K562 (cell line): ENCODE measurements around the gene APLP1. TPM values are rescaled to one million over a fixed set of nuclear protein-coding genes. Genes with fewer than 3 reads are reported as not detected.

Experiments
- CAMTA2 ChIP-seq: fragments of 250-450 bp; sonication (Bioruptor Pico); conservative IDR thresholded peaks from 2 replicates; pipeline ENCODE4 v1.5.1; 2022
- ESRRA ChIP-seq: fragments of 450-650 bp; IDR thresholded peaks from 2 replicates; pipeline ENCODE4 v1.6.1; 2014; ENCODE audit warnings: low read depth, mild to moderate bottlenecking, moderate library complexity, borderline replicate concordance
- FUS ChIP-seq: fragments of 200-400 bp; formaldehyde crosslinking; optimal IDR thresholded peaks from 2 replicates; pipeline ENCODE3; 2017; ENCODE audit warnings: low read depth, low read length
- HMG20A ChIP-seq: fragments of 450-650 bp; formaldehyde crosslinking; conservative IDR thresholded peaks from 2 replicates; pipeline ENCODE4 v1.4.0; 2020; ENCODE audit warnings: mild to moderate bottlenecking, mixed read lengths
- HNRNPLL ChIP-seq: fragments of 200-400 bp; formaldehyde crosslinking; IDR thresholded peaks from 2 replicates; pipeline ENCODE4 v1.6.1; 2017; ENCODE audit warnings: low read length, low read depth, mild to moderate bottlenecking; ENCODE audit not compliant: poor library complexity, severe bottlenecking
- ILF3 ChIP-seq: fragments of 450-650 bp; IDR thresholded peaks from 2 replicates; pipeline ENCODE4 v1.6.1; 2018; ENCODE audit warnings: antibody characterized with exemption, mild to moderate bottlenecking, moderate library complexity, borderline replicate concordance
- MAFK ChIP-seq: IDR thresholded peaks from 2 replicates; pipeline ENCODE4 v1.6.1; 2011; ENCODE audit warnings: low read length, improper control_type of control experiment
- MTA3 ChIP-seq: fragments of 450-650 bp; formaldehyde crosslinking; IDR thresholded peaks from 2 replicates; pipeline ENCODE4 v1.6.1; 2017; ENCODE audit warnings: mild to moderate bottlenecking, borderline replicate concordance
- NFE2 ChIP-seq: IDR thresholded peaks from 2 replicates; pipeline ENCODE4 v1.6.1; 2014; ENCODE audit warnings: antibody characterized with exemption, low read depth
- SMARCE1 ChIP-seq: fragments of 450-650 bp; IDR thresholded peaks from 2 replicates; pipeline ENCODE4 v1.7.1; 2016; ENCODE audit warnings: mild to moderate bottlenecking
- SP2 ChIP-seq: IDR thresholded peaks from 2 replicates; pipeline ENCODE4 v1.6.1; 2011; ENCODE audit warnings: mild to moderate bottlenecking, low read depth, low read length, moderate library complexity; ENCODE audit not compliant: poor library complexity, severe bottlenecking; ENCODE audit errors: extremely low read depth
- ZNF184 ChIP-seq: sonication (generic); formaldehyde crosslinking; IDR thresholded peaks from 2 replicates; pipeline ENCODE4 v1.5.0; 2020; ENCODE audit warnings: missing genetic modification reagents
- ZNF395 ChIP-seq: fragments of 200-800 bp; sonication (Bioruptor generic); IDR thresholded peaks from 2 replicates; pipeline ENCODE4 v1.6.1; 2017; ENCODE audit warnings: missing genetic modification characterization, missing compliant biosample characterization
- ZNF830 ChIP-seq: fragments of 250-450 bp; sonication (Bioruptor Pico); IDR thresholded peaks from 2 replicates; pipeline ENCODE4 v1.5.0; 2021; ENCODE audit warnings: mild to moderate bottlenecking
- polyA plus RNA-seq, 8 experiments: library from polyadenylated mRNA; depleted of rRNA in 4 of 8; stranded (reverse) in 5 of 8; unstranded in 3 of 8; fragments of >200 nt; fragmentation: Nextera tagmentation in 2 of 8; fragmentation: Illumina TruSeq in 1 of 8; extraction: Ambion mirVana in 2 of 8; extraction: Trizol in 1 of 8; gene quantifications; 2 replicates each; pipeline versions ENCODE4 v1.2.1 to v1.2.3, GENCODE V29; 2011 to 2014; ENCODE audit warnings: inconsistent platforms in 1 of 8, missing spikeins in 1 of 8
- total RNA-seq, 7 experiments: library from RNA; depleted of rRNA in 6 of 7; stranded (reverse); fragments of >200 nt in 6 of 7; fragmentation: Illumina TruSeq in 2 of 7; extraction: Trizol in 2 of 7; gene quantifications; 2 replicates each; pipeline versions ENCODE4 v1.2.1 to v1.2.3, GENCODE V29; 2011 to 2021; ENCODE audit warnings: low replicate concordance in 1 of 7
- TF ChIP-seq, protein P1 (sequence below): fragments of 250-450 bp; sonication (Bioruptor Pico); IDR thresholded peaks from 2 replicates; pipeline ENCODE4 v1.4.0; 2020; ENCODE audit warnings: mild to moderate bottlenecking, moderate library complexity
- TF ChIP-seq, protein P2 (sequence below), 2 experiments: IDR thresholded peaks; 2 replicates each; pipeline ENCODE4 v1.6.1; 2012; ENCODE audit warnings: improper control_type of control experiment in 2 of 2, low read depth in 2 of 2, low read length in 2 of 2, borderline replicate concordance in 1 of 2
- TF ChIP-seq, protein P3 (sequence below): fragments of 200-800 bp; sonication (Bioruptor generic); IDR thresholded peaks from 2 replicates; pipeline ENCODE4 v1.6.1; 2017; ENCODE audit warnings: missing genetic modification characterization, missing compliant biosample characterization

The APLP1 gene
- total and polyA plus RNA-seq, 9 of the 15 experiments (the other 6 are each of a cell fraction or from before 2014, with no cell fraction given): 0.69 to 9.9 (median 4.7) TPM

- TF ChIP-seq, protein P1, sequence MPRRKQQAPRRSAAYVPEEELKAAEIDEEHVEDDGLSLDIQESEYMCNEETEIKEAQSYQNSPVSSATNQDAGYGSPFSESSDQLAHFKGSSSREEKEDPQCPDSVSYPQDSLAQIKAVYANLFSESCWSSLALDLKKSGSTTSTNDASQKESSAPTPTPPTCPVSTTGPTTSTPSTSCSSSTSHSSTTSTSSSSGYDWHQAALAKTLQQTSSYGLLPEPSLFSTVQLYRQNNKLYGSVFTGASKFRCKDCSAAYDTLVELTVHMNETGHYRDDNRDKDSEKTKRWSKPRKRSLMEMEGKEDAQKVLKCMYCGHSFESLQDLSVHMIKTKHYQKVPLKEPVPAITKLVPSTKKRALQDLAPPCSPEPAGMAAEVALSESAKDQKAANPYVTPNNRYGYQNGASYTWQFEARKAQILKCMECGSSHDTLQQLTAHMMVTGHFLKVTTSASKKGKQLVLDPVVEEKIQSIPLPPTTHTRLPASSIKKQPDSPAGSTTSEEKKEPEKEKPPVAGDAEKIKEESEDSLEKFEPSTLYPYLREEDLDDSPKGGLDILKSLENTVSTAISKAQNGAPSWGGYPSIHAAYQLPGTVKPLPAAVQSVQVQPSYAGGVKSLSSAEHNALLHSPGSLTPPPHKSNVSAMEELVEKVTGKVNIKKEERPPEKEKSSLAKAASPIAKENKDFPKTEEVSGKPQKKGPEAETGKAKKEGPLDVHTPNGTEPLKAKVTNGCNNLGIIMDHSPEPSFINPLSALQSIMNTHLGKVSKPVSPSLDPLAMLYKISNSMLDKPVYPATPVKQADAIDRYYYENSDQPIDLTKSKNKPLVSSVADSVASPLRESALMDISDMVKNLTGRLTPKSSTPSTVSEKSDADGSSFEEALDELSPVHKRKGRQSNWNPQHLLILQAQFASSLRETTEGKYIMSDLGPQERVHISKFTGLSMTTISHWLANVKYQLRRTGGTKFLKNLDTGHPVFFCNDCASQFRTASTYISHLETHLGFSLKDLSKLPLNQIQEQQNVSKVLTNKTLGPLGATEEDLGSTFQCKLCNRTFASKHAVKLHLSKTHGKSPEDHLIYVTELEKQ (CRISPR knock-in tag): no peak
- TF ChIP-seq HMG20A (CRISPR knock-in tag): no peak
- TF ChIP-seq NFE2: no peak
- TF ChIP-seq ESRRA: no peak
- no peak for TF ChIP-seq MTA3
- TF ChIP-seq ZNF830 (CRISPR knock-in tag): no peak
- peak; percentile 29 for TF ChIP-seq HNRNPLL
- TF ChIP-seq, protein P2, sequence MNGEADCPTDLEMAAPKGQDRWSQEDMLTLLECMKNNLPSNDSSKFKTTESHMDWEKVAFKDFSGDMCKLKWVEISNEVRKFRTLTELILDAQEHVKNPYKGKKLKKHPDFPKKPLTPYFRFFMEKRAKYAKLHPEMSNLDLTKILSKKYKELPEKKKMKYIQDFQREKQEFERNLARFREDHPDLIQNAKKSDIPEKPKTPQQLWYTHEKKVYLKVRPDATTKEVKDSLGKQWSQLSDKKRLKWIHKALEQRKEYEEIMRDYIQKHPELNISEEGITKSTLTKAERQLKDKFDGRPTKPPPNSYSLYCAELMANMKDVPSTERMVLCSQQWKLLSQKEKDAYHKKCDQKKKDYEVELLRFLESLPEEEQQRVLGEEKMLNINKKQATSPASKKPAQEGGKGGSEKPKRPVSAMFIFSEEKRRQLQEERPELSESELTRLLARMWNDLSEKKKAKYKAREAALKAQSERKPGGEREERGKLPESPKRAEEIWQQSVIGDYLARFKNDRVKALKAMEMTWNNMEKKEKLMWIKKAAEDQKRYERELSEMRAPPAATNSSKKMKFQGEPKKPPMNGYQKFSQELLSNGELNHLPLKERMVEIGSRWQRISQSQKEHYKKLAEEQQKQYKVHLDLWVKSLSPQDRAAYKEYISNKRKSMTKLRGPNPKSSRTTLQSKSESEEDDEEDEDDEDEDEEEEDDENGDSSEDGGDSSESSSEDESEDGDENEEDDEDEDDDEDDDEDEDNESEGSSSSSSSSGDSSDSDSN (IDR thresholded peaks at IDR 0.05; ENCODE audit: borderline replicate concordance in 1 of 2, low read depth in 2 of 2, low read length in 2 of 2): 0 out of 4 replicates have a peak, but pooled peaks of 1 of the 2 experiments have one; percentile 53
- TF ChIP-seq, protein P3, sequence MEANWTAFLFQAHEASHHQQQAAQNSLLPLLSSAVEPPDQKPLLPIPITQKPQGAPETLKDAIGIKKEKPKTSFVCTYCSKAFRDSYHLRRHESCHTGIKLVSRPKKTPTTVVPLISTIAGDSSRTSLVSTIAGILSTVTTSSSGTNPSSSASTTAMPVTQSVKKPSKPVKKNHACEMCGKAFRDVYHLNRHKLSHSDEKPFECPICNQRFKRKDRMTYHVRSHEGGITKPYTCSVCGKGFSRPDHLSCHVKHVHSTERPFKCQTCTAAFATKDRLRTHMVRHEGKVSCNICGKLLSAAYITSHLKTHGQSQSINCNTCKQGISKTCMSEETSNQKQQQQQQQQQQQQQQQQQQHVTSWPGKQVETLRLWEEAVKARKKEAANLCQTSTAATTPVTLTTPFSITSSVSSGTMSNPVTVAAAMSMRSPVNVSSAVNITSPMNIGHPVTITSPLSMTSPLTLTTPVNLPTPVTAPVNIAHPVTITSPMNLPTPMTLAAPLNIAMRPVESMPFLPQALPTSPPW (CRISPR knock-in tag): peak; percentile 83
- TF ChIP-seq ILF3: no peak
- no peak for TF ChIP-seq CAMTA2
- no peak for TF ChIP-seq ZNF395 (CRISPR knock-in tag)
- no peak for TF ChIP-seq SMARCE1
- no peak for TF ChIP-seq ZNF184
- TF ChIP-seq MAFK: no peak
- no peak for TF ChIP-seq FUS
- no peak for TF ChIP-seq SP2
These were observed at the start of gene APLP1 (continued) for GRCh38 chr19:35868172-35868822.
